ENCODE measurements around the gene SPON1. TPM values are rescaled to one million over a fixed set of nuclear protein-coding genes. Genes with fewer than 3 reads are reported as not detected.
A peak's percentile ranks its signal among the peaks of the same experiment; 100 is the strongest.
"Not testable (repeated sequence)": the region's sequence is repeated elsewhere in the genome, so short reads cannot be mapped to it uniquely, and the experiment has no call there.

The SPON1 gene
- polyA plus RNA-seq, 1 donor from 2014 or later: 0.19 TPM

- Mint-ChIP-seq H3K27me3 (no peaks in the 10 kb centered on the region), H3K27ac (peak overlapping the region in 1 of 3 donors; percentile 69), H3K4me1 (peaks cover 27 to 29% (median 28%) of the 10 kb centered on the region in 3 donors), H3K4me3 (no peak overlapping the region), H3K9me3 (peaks cover 0 to 1% (median 0%) of the 10 kb centered on the region in 3 donors), H3K36me3 (no peaks in the 10 kb centered on the region)
These were observed 273.2 kb downstream of the SPON1 start for GRCh38 chr11:14235701-14236100.

GRCh38 chr11:14237444-14237961 lies 275.0 kb downstream of the SPON1 start:
- Mint-ChIP-seq H3K27me3 (no peaks in the 10 kb centered on the region), H3K27ac (peak overlapping the region; percentile 2 to 69 (median 56)), H3K36me3 (peaks cover 1% of the 10 kb centered on the region), H3K4me3 (peak overlapping the region in 2 of 4 donors; percentile 63 to 82), H3K4me1 (peaks cover 27 to 29% (median 29%) of the 10 kb centered on the region in 3 donors), H3K9me3 (no peaks in the 10 kb centered on the region)

GRCh38 chr11:14240221-14240620 lies 277.7 kb downstream of the SPON1 start:
- H3K36me3 Mint-ChIP-seq: peaks cover 1% of the 10 kb centered on the region
- peak overlapping the region in 1 of 4 donors; percentile 22 for H3K4me3 Mint-ChIP-seq
- H3K27ac Mint-ChIP-seq: no peak overlapping the region
- no peaks in the 10 kb centered on the region for H3K9me3 Mint-ChIP-seq
- peaks cover 2% of the 10 kb centered on the region for H3K27me3 Mint-ChIP-seq
- H3K4me1 Mint-ChIP-seq: peaks cover 27 to 29% (median 29%) of the 10 kb centered on the region in 3 donors

GRCh38 chr11:14240951-14241350 lies 278.4 kb downstream of the SPON1 start:
- Mint-ChIP-seq H3K27ac (peak overlapping the region in 1 of 3 donors; percentile 80), H3K4me1 (peaks cover 24 to 28% (median 25%) of the 10 kb centered on the region in 3 donors), H3K36me3 (peaks cover 1% of the 10 kb centered on the region), H3K27me3 (peaks cover 3% of the 10 kb centered on the region), H3K4me3 (no peak overlapping the region), H3K9me3 (no peaks in the 10 kb centered on the region)

GRCh38 chr11:14242187-14242586 lies 279.7 kb downstream of the SPON1 start:
- no peak overlapping the region for H3K27ac Mint-ChIP-seq
- peaks cover 1% of the 10 kb centered on the region for H3K36me3 Mint-ChIP-seq
- no peak overlapping the region for H3K4me3 Mint-ChIP-seq
- H3K9me3 Mint-ChIP-seq: no peaks in the 10 kb centered on the region
- peaks cover 4% of the 10 kb centered on the region for H3K27me3 Mint-ChIP-seq
- peaks cover 11 to 15% (median 14%) of the 10 kb centered on the region in 3 donors for H3K4me1 Mint-ChIP-seq

GRCh38 chr11:14242733-14243132 lies 280.2 kb downstream of the SPON1 start:
- H3K4me1 Mint-ChIP-seq: peaks cover 8 to 12% (median 9%) of the 10 kb centered on the region in 3 donors
- H3K27me3 Mint-ChIP-seq: peaks cover 4% of the 10 kb centered on the region
- no peak overlapping the region for H3K27ac Mint-ChIP-seq
- H3K36me3 Mint-ChIP-seq: peaks cover 1% of the 10 kb centered on the region
- H3K4me3 Mint-ChIP-seq: no peak overlapping the region
- H3K9me3 Mint-ChIP-seq: no peaks in the 10 kb centered on the region

- H3K4me3 Mint-ChIP-seq: no peak overlapping the region
- H3K36me3 Mint-ChIP-seq: peaks cover 1% of the 10 kb centered on the region
- no peak overlapping the region for H3K27ac Mint-ChIP-seq
- H3K27me3 Mint-ChIP-seq: peaks cover 5% of the 10 kb centered on the region
- peaks cover 10 to 18% (median 18%) of the 10 kb centered on the region in 3 donors for H3K4me1 Mint-ChIP-seq
- no peaks in the 10 kb centered on the region for H3K9me3 Mint-ChIP-seq
These were observed 282.4 kb downstream of the SPON1 start for GRCh38 chr11:14244926-14245325.

GRCh38 chr11:14245444-14245843 lies 282.9 kb downstream of the SPON1 start:
- H3K9me3 Mint-ChIP-seq: no peaks in the 10 kb centered on the region

GRCh38 chr11:14248580-14248981 lies 286.1 kb downstream of the SPON1 start:
- H3K27ac Mint-ChIP-seq: no peak overlapping the region
- no peaks in the 10 kb centered on the region for H3K36me3 Mint-ChIP-seq
- H3K27me3 Mint-ChIP-seq: peaks cover 7% of the 10 kb centered on the region
- peak overlapping the region in 1 of 4 donors; percentile 66 for H3K4me3 Mint-ChIP-seq
- no peaks in the 10 kb centered on the region for H3K9me3 Mint-ChIP-seq
- H3K4me1 Mint-ChIP-seq: peaks cover 9 to 17% (median 16%) of the 10 kb centered on the region in 3 donors

More at GRCh38 chr11:14245444-14245843, 282.9 kb downstream of the SPON1 start:
- peaks cover 1% of the 10 kb centered on the region for H3K36me3 Mint-ChIP-seq
- peaks cover 5% of the 10 kb centered on the region for H3K27me3 Mint-ChIP-seq
- peaks cover 10 to 18% (median 17%) of the 10 kb centered on the region in 3 donors for H3K4me1 Mint-ChIP-seq
- H3K4me3 Mint-ChIP-seq: no peak overlapping the region
- no peak overlapping the region for H3K27ac Mint-ChIP-seq

- H3K4me3 Mint-ChIP-seq: peak overlapping the region in 2 of 4 donors; percentile 66 to 77
- no peaks in the 10 kb centered on the region for H3K9me3 Mint-ChIP-seq
- H3K27ac Mint-ChIP-seq: peak overlapping the region in 1 of 3 donors; percentile 30
- peaks cover 9% of the 10 kb centered on the region for H3K27me3 Mint-ChIP-seq
- peaks cover 9 to 17% (median 16%) of the 10 kb centered on the region in 3 donors for H3K4me1 Mint-ChIP-seq
- no peaks in the 10 kb centered on the region for H3K36me3 Mint-ChIP-seq
These were observed 286.8 kb downstream of the SPON1 start for GRCh38 chr11:14249121-14249963.

GRCh38 chr11:14251754-14252153 lies 289.2 kb downstream of the SPON1 start:
- Mint-ChIP-seq H3K36me3 (no peaks in the 10 kb centered on the region), H3K4me3 (no peak overlapping the region), H3K27ac (peak overlapping the region in 1 of 3 donors; percentile 74), H3K27me3 (peaks cover 7% of the 10 kb centered on the region), H3K4me1 (peaks cover 9 to 17% (median 16%) of the 10 kb centered on the region in 3 donors), H3K9me3 (no peaks in the 10 kb centered on the region)

- H3K36me3 Mint-ChIP-seq, H3K27ac Mint-ChIP-seq: not testable (repeated sequence)
These were observed 290.0 kb downstream of the SPON1 start for GRCh38 chr11:14252501-14252900.

GRCh38 chr11:14253421-14253820 lies 290.9 kb downstream of the SPON1 start:
- no peak overlapping the region for H3K27ac Mint-ChIP-seq
- H3K4me3 Mint-ChIP-seq: no peak overlapping the region
- peaks cover 9 to 11% (median 10%) of the 10 kb centered on the region in 3 donors for H3K4me1 Mint-ChIP-seq
- H3K9me3 Mint-ChIP-seq: no peaks in the 10 kb centered on the region
- no peaks in the 10 kb centered on the region for H3K36me3 Mint-ChIP-seq
- peaks cover 7% of the 10 kb centered on the region for H3K27me3 Mint-ChIP-seq

More at GRCh38 chr11:14252501-14252900, 290.0 kb downstream of the SPON1 start:
- not testable (repeated sequence) for H3K9me3 Mint-ChIP-seq, H3K4me3 Mint-ChIP-seq, H3K27me3 Mint-ChIP-seq
- peaks cover 9 to 17% (median 16%) of the 10 kb centered on the region in 3 donors for H3K4me1 Mint-ChIP-seq

GRCh38 chr11:14253840-14254239 lies 291.3 kb downstream of the SPON1 start:
- Mint-ChIP-seq H3K36me3 (no peaks in the 10 kb centered on the region), H3K9me3 (no peaks in the 10 kb centered on the region), H3K4me1 (peaks cover 5 to 7% (median 5%) of the 10 kb centered on the region in 3 donors), H3K4me3 (no peak overlapping the region), H3K27ac (no peak overlapping the region), H3K27me3 (peaks cover 7% of the 10 kb centered on the region)

- peak overlapping the region in 1 of 3 donors; percentile 50 for H3K27ac Mint-ChIP-seq
- no peak overlapping the region for H3K4me3 Mint-ChIP-seq
- peaks cover 5% of the 10 kb centered on the region for H3K27me3 Mint-ChIP-seq
- H3K9me3 Mint-ChIP-seq: no peaks in the 10 kb centered on the region
- no peaks in the 10 kb centered on the region for H3K36me3 Mint-ChIP-seq
- H3K4me1 Mint-ChIP-seq: no peaks in the 10 kb centered on the region
These were observed 292.2 kb downstream of the SPON1 start for GRCh38 chr11:14254533-14255237.

Measured in IgD-negative memory B cell (primary cell).